Pons (tissue), 1 donor: ENCODE results near the gene PHF23.

Experiments
- DNase-seq: peaks from one replicate; pipeline ENCODE4 v3.0.0-alpha.2; 2016; ENCODE audit warnings: low spot score

PHF23 gene

DNA sequence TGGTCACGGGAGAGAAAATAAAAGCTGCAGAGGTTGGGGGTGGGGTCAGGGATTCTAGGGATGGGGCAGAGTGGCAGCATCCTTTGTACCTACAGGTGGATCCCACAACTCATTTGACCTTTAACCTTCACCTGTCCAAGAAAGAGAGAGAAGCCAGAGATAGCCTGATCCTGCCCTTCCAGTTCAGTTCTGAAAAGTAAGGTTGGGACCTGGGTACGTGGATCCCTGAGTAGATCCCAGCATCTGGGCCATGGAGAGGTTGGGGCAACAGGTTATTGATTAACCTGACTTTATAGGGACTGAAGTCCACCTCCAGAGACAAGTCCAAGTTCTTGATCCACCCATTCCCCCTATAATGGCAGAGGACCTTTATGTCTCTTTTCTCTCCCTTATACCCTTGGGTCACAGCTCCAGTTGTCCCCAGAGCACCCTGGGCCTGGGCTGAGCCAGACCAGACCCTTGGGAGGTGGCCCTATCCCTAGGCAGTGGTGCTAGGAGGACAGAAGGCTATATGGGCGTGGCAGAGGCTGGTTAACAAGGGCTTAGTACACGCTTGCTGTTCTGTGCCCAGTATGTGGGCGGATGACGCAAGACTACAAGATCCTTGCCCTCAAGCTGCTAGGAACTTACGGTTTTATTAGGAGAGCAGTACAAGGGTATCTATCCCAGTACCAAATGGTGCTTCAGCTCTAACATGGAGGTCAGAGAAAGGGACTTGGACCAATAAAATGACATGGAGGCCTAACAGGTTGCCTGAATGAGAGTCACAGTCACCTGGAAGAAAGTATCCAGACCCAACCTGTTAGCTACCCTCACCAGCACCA, 19.7 kb upstream of the PHF23 start:
- DNase-seq, result no peak

GRCh38 chr17:7256766-7257456, 17.7 kb upstream of the PHF23 start:
- no peak for DNase-seq

GRCh38 chr17:7254511-7254910, 15.3 kb upstream of the PHF23 start:
- no peak for DNase-seq

DNA sequence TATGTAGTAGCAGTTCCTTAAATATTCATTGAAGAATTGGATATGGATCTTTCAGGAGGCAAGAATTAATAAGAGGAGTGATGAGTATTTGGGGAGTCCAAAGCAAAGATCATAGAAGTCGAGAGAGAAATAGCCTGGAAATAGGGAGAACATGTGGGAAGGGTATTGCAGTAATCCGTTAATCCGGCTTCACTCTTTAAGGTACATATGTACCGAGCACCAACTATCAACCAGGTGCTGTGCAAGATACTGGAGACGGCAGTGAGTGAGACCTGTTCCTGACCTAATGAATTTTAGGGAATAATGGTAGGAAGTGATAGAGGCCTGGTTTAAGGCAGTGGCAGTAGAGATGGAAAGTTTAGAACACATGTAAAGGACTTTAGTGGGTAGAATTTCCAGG, 13.8 kb upstream of the PHF23 start:
- DNase-seq, result no peak

DNA sequence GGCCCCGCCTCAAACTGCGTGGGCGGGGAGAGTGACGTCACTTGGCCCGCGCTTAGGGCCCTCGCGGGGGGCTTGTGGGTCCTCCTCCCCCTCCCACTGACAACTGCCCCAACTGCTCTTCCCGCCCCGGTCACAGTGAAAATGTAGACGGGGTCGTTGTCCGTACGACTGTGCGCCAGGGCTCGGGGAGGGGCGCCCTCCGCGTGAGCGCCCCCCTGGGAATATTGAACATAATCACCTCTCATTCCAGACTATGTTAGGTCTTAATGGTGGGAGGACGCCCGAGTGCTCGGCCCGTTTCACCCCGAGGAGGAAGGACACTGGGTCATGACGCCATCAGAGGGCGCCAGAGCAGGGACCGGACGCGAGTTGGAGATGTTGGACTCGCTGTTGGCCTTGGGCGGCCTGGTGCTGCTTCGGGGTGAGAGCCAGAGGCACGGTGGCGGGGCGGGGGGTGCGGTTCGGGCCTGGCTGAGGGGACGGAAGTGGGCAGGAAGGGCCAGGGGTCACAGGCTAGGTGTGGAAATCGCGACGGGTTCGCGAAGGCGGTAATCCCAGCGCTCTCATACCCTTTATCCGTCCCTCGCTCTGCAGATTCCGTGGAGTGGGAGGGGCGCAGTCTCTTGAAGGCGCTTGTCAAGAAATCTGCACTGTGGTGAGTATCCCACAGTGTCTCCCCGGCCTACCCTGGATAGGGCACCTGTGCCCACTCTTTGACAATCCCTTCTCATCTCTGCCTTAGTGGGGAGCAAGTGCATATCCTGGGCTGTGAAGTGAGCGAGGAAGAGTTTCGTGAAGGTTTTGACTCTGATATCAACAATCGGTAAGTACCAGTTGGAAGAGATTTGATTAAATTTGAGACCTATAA, 13.2 kb upstream of the PHF23 start, which contains the start of gene ELP5:
Gene ELP5, plus strand, starts transcription at position 40 of the 868 bp plus-strand sequence. Its CDS starts 336 bp downstream, at position 376.
- DNase-seq, result peak; percentile 92

- DNase-seq, result peak; percentile 100
These were observed 12.5 kb upstream of the PHF23 start, which contains the start of gene CTDNEP1 for GRCh38 chr17:7251661-7252175. CTDNEP1 (minus strand) TSS chr17:7251734; CDS start chr17:7251296, 438 bp downstream.

GRCh38 chr17:7250695-7251627, 11.7 kb upstream of the PHF23 start:
- no peak for DNase-seq

DNA sequence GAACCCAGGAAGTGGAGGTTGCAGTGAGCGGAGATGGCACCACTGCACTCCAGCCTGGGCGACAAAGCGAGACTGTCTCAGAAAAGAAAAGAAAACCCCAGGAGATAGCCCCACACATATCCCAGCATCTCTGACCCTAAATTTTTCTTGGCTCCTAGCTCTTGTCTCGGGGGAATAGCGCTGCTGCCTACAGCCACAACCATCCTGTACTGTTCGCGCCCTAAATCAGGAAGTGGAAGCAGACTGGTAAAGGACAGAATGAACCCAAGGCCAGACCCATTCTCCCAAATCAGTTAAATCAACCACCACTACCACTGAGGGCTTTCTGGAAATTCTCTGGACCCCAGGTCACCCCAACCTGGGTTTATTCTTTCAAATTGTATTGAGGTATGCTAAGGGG, 10.6 kb upstream of the PHF23 start:
- no peak for DNase-seq

GRCh38 chr17:7249214-7249613, 10.0 kb upstream of the PHF23 start:
- DNase-seq, result no peak

- no peak for DNase-seq
These were observed 9.5 kb upstream of the PHF23 start for GRCh38 chr17:7248796-7249195.

DNA sequence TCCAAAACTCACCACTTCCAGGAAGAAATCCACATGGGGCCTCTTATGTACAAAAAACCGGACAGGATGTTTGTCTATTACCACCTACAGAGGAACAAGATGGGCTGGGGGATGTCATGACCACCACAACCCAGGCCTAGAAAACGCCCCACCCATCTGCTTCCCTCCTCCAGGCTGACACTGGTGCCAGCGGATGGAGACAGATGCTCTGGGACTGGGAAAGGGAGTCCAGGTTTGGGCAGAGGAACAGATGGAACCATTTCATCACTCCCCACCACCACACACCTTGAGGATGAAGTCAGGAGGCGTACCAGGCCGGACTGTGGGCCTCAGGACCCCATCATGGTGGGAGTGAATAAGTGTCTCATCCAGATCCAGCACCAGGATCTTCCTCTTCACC, 7.5 kb upstream of the PHF23 start:
- DNase-seq, result no peak

DNA sequence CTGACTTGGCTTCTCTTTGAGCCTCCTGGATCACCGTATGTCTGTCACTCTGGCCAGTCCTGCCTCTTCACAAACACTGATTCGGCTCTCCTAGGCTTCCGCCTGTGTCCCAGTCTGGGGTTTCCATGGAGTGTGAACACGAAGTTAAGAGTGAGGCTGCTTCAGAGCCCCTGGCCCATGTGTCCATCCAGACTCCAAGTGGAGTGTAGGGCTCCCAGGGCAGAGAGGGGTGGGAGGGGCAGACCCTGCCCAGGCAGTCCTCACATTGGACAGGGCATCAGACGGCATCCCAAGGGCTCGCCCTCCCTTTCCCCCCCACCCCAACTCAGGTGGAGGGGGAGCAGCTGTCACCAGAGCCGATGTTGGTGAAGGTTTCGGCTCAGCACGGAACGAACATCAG, 4.6 kb upstream of the PHF23 start:
- peak; percentile 19 for DNase-seq

- no peak for DNase-seq
These were observed 4.1 kb upstream of the PHF23 start for GRCh38 chr17:7243453-7243729.

- DNase-seq, result peak; percentile 94
These were observed 3.6 kb upstream of the PHF23 start for GRCh38 chr17:7242717-7243452.

DNA sequence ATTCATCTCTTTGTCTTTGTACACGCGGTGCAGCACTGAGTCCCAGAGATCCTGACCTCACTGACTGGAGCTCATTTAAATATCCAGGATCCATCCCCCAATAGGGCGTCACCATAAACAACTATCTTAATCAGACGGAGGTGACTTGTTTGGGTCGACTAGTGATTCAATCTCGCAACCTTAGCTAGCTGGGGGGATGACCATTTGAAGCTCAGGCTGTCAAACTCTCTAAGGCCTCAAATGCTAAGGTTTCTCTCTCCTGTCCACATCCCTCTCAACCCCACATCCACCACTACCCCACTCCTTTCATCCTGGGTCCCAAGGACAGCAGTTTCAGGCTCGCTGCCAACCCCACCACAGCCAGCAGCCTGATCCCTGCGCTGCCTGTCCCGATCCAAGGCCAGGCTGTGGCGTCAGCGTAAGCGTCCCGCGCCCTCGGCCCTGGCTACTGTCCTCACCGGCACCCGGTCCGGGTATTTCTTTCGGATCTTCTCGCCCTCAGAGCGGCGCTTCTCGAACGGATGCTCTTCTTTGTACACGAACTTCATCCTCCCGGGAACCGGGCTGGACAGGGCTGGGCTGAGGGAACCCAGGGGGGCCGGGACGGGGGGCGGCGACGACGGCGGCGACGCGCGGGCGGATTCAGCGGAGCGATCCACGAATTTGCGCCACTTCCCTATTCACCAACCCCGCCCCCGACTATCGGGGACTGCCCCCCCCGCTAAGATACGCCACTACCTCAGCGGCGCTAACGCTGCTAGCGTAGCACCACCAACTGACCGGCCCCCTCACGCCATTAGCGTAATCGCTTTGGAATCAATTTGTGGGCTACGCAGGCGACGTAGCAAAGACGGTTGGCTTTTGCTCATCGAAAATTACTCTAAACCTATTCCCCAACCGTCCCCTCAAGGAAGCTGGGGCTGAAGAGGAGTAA, 2.8 kb upstream of the PHF23 start, which contains the start of gene GABARAP:
Gene GABARAP, minus strand, starts transcription at position 667 of the 934 bp plus-strand sequence. Its CDS starts 119 bp downstream, at position 548.
- DNase-seq, result peak; percentile 94

DNA sequence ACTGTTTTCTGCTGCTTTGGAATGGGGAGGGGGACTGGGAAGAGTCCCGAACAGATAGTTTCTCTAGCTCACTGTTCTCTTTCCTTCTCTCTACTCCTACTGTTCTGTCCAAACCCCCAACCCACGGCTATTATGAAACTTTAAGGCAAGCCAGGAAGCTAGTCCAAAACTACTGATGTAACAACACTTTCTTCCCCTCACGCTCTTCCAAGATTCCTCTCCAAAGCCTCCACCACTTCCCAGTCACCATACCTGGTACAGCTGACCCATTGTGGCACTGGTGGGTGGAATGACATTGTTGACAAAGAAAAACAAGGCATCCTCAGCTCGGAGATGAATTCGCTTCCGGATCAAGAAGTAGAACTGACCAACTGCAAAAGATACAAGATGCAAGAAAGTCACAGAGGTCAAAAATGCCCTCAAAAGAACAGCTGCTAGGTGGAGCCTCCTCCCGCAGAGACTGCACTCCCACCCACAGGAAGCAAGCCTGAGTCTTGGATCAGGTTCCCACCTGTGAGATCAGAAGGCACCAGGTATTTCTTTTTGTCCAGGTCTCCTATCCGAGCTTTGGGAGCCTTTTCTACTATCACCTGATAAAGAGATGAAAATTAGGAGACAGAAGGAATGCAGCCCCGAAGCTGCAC, 2.0 kb upstream of the PHF23 start:
- peak; percentile 21 for DNase-seq

DNA sequence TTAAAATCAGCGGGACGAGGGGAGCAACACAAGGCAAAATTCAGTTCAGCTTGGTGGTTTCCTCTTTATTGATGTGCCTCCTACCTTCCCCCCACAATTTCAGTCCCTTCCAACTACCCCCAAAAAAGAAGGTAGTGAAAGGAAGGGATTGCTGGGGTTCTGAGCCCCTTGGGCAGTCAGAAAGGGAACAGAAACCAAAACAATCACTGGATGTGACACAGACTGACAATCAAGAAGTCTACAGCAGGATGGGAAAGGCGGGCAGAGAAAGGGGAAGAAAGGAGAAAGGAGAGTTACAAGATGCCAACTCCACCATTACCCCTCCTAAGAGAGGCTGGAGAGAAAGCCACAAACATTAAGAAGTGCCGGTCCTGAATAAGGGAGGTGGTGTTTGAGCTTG, 1.1 kb upstream of the PHF23 start:
- DNase-seq, result peak; percentile 83

GRCh38 chr17:7238420-7239090, 702 bp downstream of the PHF23 start:
- peak; percentile 14 for DNase-seq
